NCI-H2196 treated with DMSO at 0.1 percent for 48 hours (cell line): ENCODE measurements around the gene DHX38.

Experiments used
- DNase-seq: peaks from one replicate; lab custom pipeline; 2025; ENCODE audit not compliant: unreplicated experiment; lab: John Stamatoyannopoulos, UW

The DHX38 gene

GRCh38 chr16:72162105-72162692 lies 68.6 kb downstream of the DHX38 start:
- no peak for DNase-seq
